Mesendoderm (in vitro differentiated cells): Measurements from ENCODE around the gene PTCH2. TPM values are rescaled to one million over a fixed set of nuclear protein-coding genes. Genes with fewer than 3 reads are reported as not detected.

Experiments used
- DNase-seq: peaks from one replicate; pipeline ENCODE4 v3.0.0; 2013
- H2AK5ac ChIP-seq: 2 replicates; pipeline ENCODE4 v1.6.1; 2013; ENCODE audit warnings: low read length, inconsistent platforms
- H2BK120ac ChIP-seq: 2 replicates; pipeline ENCODE4 v1.6.1; 2013; ENCODE audit warnings: low read depth, mild to moderate bottlenecking, low read length, moderate library complexity, mixed read lengths
- H2BK15ac ChIP-seq: replicated peaks from 2 replicates; pipeline ENCODE4 v1.6.1; 2013; ENCODE audit warnings: low read depth, mild to moderate bottlenecking, moderate library complexity
- H2BK5ac ChIP-seq: 2 replicates; pipeline ENCODE4 v1.6.1; 2013; ENCODE audit warnings: low read length, inconsistent platforms
- H3K18ac ChIP-seq: 2 replicates; pipeline ENCODE4 v1.6.1; 2013; ENCODE audit warnings: mild to moderate bottlenecking, low read length, mixed read lengths
- H3K23ac ChIP-seq: one replicate; pipeline ENCODE4 v1.6.1; 2013; ENCODE audit warnings: low read length
- H3K27ac ChIP-seq: 2 replicates; pipeline ENCODE4 v1.5.1; 2013; ENCODE audit warnings: low read depth, mild to moderate bottlenecking, inconsistent platforms, low read length, moderate library complexity
- H3K27me3 ChIP-seq: 2 replicates; pipeline ENCODE4 v1.6.1; 2013; ENCODE audit warnings: low read length, control low read depth, mild to moderate bottlenecking, inconsistent platforms; ENCODE audit not compliant: insufficient read depth, poor library complexity
- H3K36me3 ChIP-seq: 2 replicates; pipeline ENCODE4 v1.6.1; 2013; ENCODE audit warnings: low read length, inconsistent platforms; ENCODE audit not compliant: control insufficient read depth, insufficient read depth
- H3K4ac ChIP-seq: one replicate; pipeline ENCODE4 v1.6.1; 2013; ENCODE audit warnings: low read depth, mild to moderate bottlenecking, low read length, moderate library complexity
- H3K4me1 ChIP-seq: 2 replicates; pipeline ENCODE4 v1.6.1; 2013; ENCODE audit warnings: low read depth, low read length, inconsistent platforms; ENCODE audit not compliant: control insufficient read depth
- H3K4me2 ChIP-seq: 2 replicates; pipeline ENCODE4 v1.6.1; 2013; ENCODE audit warnings: low read length
- H3K4me3 ChIP-seq: 2 replicates; pipeline ENCODE4 v1.5.1; 2013; ENCODE audit warnings: mild to moderate bottlenecking, low read length
- H3K56ac ChIP-seq: one replicate; pipeline ENCODE4 v1.6.1; 2013; ENCODE audit warnings: low read length
- H3K79me1 ChIP-seq: 2 replicates; pipeline ENCODE4 v1.6.1; 2013; ENCODE audit warnings: low read length, inconsistent platforms
- H3K79me2 ChIP-seq: 2 replicates; pipeline ENCODE4 v1.6.1; 2013; ENCODE audit warnings: mild to moderate bottlenecking, low read length; ENCODE audit not compliant: control insufficient read depth, insufficient read depth
- H3K9ac ChIP-seq: 2 replicates; pipeline ENCODE4 v1.6.1; 2013; ENCODE audit warnings: low read length, inconsistent platforms
- H4K5ac ChIP-seq: one replicate; pipeline ENCODE4 v1.6.1; 2013; ENCODE audit warnings: low read length
- H4K8ac ChIP-seq: one replicate; pipeline ENCODE4 v1.6.1; 2013; ENCODE audit warnings: low read depth, mild to moderate bottlenecking, control low read depth, low read length, moderate library complexity
- WGBS: extraction: QIAGEN DNeasy Blood & Tissue Kit; methylation state at CpG from one replicate; pipeline ENCODE4 v1.1.7; 2013; ENCODE audit warnings: low lambda C conversion rate, missing lambda C conversion rate; ENCODE audit not compliant: insufficient coverage; ENCODE audit errors: extremely low coverage; 5-methylcytosine and 5-hydroxymethylcytosine counted together
- small RNA-seq: library from polyadenylated mRNA; stranded (forward); fragments of <200 nt; extraction: miRNeasy Mini kit (QIAGEN cat#:217004); gene quantifications from one replicate; pipeline ENCODE3, GENCODE V24; 2013; ENCODE audit not compliant: insufficient read depth

PTCH2 gene

DNA sequence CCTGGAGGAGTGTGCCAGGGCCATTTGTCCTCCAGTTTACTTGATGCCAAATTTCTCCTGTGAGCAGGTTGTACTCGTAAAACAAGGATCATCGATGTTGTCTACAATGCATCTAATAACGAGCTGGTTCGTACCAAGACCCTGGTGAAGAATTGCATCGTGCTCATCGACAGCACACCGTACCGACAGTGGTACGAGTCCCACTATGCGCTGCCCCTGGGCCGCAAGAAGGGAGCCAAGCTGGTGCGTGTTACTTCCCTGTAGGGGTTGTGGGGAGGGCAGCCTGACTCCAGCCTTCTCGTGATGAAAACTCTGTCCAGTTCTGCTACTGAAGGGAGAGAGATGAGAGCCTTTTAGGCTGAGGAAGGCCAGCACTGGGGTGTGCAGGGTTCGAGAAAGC, 65.5 kb downstream of the PTCH2 start:
- Histone ChIP-seq H3K4me2 (peak overlapping the region; percentile 53), H4K8ac (no peak overlapping the region), H3K4ac (no peak overlapping the region), H3K27me3 (no peaks in the 10 kb centered on the region), H3K23ac (peak overlapping the region; percentile 35), H4K5ac (no peak overlapping the region), H2BK5ac (no peak overlapping the region), H3K36me3 (peaks cover 14% of the 10 kb centered on the region), H2BK120ac (no peak overlapping the region), H2BK15ac (no peak overlapping the region), H3K79me2 (peaks cover 30% of the 10 kb centered on the region), H3K4me1 (peaks cover 2% of the 10 kb centered on the region), H3K4me3 (peak overlapping the region; percentile 43), H3K56ac (peak overlapping the region; percentile 99), H3K79me1 (peaks cover 11% of the 10 kb centered on the region), H3K18ac (no peak overlapping the region), H2AK5ac (no peak overlapping the region), H3K9ac (peak overlapping the region; percentile 100), H3K27ac (no peak overlapping the region)
- no peak for DNase-seq
- WGBS, result no CpG with 5 or more reads among the region's 14 CpGs

DNA sequence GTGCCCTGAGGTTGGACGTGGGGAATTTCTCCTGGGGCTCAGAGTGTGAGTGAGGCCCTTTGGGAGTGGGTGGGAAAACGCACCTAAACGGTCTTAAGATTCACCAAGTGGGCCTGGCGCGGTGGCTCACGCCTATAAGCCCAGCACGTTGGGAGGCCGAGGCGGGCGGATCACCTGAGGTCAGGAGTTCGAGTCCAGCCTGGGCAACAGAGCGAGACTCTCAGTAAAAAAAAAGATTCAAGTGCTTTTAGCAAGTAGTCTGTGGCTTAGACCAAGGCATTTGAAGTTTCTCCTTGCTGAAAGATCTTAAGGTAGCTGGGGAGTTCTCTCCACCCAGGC, 66.4 kb downstream of the PTCH2 start:
- Histone ChIP-seq H3K79me2 (peaks cover 30% of the 10 kb centered on the region), H2BK15ac (no peak overlapping the region), H2AK5ac (peak overlapping the region; percentile 20), H2BK5ac (no peak overlapping the region), H3K4me1 (peaks cover 2% of the 10 kb centered on the region), H3K79me1 (peaks cover 11% of the 10 kb centered on the region), H3K4ac (no peak overlapping the region), H3K9ac (peak overlapping the region; percentile 100), H3K4me2 (peak overlapping the region; percentile 53), H2BK120ac (no peak overlapping the region), H3K36me3 (peaks cover 14% of the 10 kb centered on the region), H3K23ac (peak overlapping the region; percentile 59), H3K18ac (no peak overlapping the region), H4K5ac (no peak overlapping the region), H3K56ac (peak overlapping the region; percentile 99), H3K4me3 (peak overlapping the region; percentile 100), H3K27ac (no peak overlapping the region), H3K27me3 (no peaks in the 10 kb centered on the region), H4K8ac (no peak overlapping the region)
- WGBS, result no CpG with 5 or more reads among the region's 12 CpGs
- DNase-seq, result no peak

- peak; percentile 37 for DNase-seq
- no CpG with 5 or more reads among the region's 36 CpGs for WGBS
- H2BK5ac ChIP-seq, result peak overlapping the region; percentile 47
Observed at GRCh38 chr1:44775930-44776729, 66.9 kb downstream of the PTCH2 start.

DNA sequence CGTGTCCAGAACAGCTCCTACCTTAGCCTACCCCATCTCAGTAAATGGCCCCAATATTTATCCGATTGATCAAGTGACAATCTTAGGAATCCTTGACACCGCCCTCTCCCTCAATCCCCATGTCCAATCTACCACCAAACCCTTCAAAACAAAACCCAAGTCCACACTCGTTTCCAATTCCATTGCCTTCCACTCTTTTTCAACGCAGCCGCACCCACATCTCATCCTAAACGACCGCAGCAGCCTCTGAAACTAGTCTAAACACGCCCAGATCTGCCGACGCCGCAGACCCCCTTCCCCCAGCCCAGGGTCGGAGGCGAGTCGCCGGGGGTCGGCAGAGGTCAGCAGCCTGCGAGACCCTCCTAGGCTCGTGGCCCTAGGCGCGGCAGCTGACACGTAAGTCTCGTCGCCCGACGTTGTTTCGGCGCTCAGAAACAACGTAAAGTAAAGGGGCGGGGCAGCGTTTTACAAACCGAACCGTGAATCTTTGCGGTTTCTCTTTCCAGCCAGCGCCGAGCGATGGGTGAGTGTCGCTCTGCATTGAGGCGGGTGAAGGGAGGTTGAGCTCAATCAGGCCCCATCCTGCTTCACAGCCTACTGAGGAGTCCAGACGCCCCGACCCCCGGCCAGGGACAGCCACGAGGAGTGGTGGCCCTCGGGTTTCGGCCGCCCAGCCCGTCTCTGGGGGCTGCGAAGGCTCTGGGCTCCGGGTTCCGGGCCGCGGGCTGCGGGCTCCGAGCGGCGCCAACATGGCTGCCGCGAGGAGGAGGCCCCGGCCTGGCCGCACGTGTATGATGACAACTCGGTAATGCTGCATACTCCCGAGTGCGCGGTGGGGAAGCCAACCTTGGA, 67.7 kb downstream of the PTCH2 start, which contains the start of gene RPS8:
Gene RPS8, plus strand, starts transcription at position 463 of the 852 bp plus-strand sequence. Its CDS starts 57 bp downstream, at position 520.
- peak within 1 kb of the TSS; percentile 94 for H4K5ac ChIP-seq
- peak within 1 kb of the TSS; percentile 87 for H2AK5ac ChIP-seq
- H3K79me1 ChIP-seq, result peaks cover 11% of the 10 kb centered on the region
- H3K27me3 ChIP-seq, result no peaks in the 10 kb centered on the region
- H2BK120ac ChIP-seq, result no peak within 1 kb of the TSS
- H3K4ac ChIP-seq, result peak within 1 kb of the TSS; percentile 76
- H3K4me1 ChIP-seq, result peaks cover 2% of the 10 kb centered on the region
- H3K56ac ChIP-seq, result peak within 1 kb of the TSS; percentile 99
- peak within 1 kb of the TSS; percentile 35 for H3K18ac ChIP-seq
- peak within 1 kb of the TSS; percentile 31 for H4K8ac ChIP-seq
- peak within 1 kb of the TSS; percentile 87 for H2BK5ac ChIP-seq
- H3K4me2 ChIP-seq, result peak within 1 kb of the TSS; percentile 95
- H3K27ac ChIP-seq, result peak within 1 kb of the TSS; percentile 63
- peak; percentile 98 for DNase-seq
- peak within 1 kb of the TSS; percentile 94 for H3K23ac ChIP-seq
- H3K79me2 ChIP-seq, result peaks cover 30% of the 10 kb centered on the region
- H2BK15ac ChIP-seq, result no peak within 1 kb of the TSS
- peaks cover 14% of the 10 kb centered on the region for H3K36me3 ChIP-seq
- peak within 1 kb of the TSS; percentile 100 for H3K9ac ChIP-seq
- WGBS, result no CpG with 5 or more reads among the region's 65 CpGs
- H3K4me3 ChIP-seq, result peak within 1 kb of the TSS; percentile 100

More at GRCh38 chr1:44775930-44776729, 66.9 kb downstream of the PTCH2 start:
- no peaks in the 10 kb centered on the region for H3K27me3 ChIP-seq
- H3K27ac ChIP-seq, result peak overlapping the region; percentile 60
- H3K18ac ChIP-seq, result peak overlapping the region; percentile 29
- no peak overlapping the region for H2BK120ac ChIP-seq
- peak overlapping the region; percentile 37 for H2AK5ac ChIP-seq
- H3K36me3 ChIP-seq, result peaks cover 14% of the 10 kb centered on the region
- peak overlapping the region; percentile 99 for H3K56ac ChIP-seq
- peak overlapping the region; percentile 100 for H3K9ac ChIP-seq
- H3K23ac ChIP-seq, result peak overlapping the region; percentile 94
- H3K79me1 ChIP-seq, result peaks cover 11% of the 10 kb centered on the region
- H4K5ac ChIP-seq, result no peak overlapping the region
- H3K4me3 ChIP-seq, result peak overlapping the region; percentile 100
- peak overlapping the region; percentile 76 for H3K4ac ChIP-seq
- H2BK15ac ChIP-seq, result no peak overlapping the region
- no peak overlapping the region for H4K8ac ChIP-seq
- peaks cover 30% of the 10 kb centered on the region for H3K79me2 ChIP-seq
- H3K4me1 ChIP-seq, result peaks cover 2% of the 10 kb centered on the region
- peak overlapping the region; percentile 53 for H3K4me2 ChIP-seq

Small RNAs within 50 kb of the gene (small RNA-seq; reads per million reads assigned to genes)
- not detected for gene AL136380.1
- 802 reads per million, percentile 98 among the genes with 10 or more reads in this experiment for gene SNORD38A
- not detected for gene SNORD38B
- 268 reads per million, percentile 97 among the genes with 10 or more reads in this experiment for gene SNORD46
- not detected for gene SNORD55
